GM18517 (cell line): ENCODE data around the gene BMPR1B.

ENCODE experiments used
- ATAC-seq: cut with Tn5 transposase; IDR thresholded peaks from one replicate; pipeline ENCODE4 v1.9.1; 2021; ENCODE audit warnings: mild to moderate bottlenecking, moderate library complexity; ENCODE audit not compliant: unreplicated experiment

BMPR1B gene

GRCh38 chr4:94947681-94948108 lies 189.9 kb downstream of the BMPR1B start:
- ATAC-seq: no peak

GRCh38 chr4:94954251-94954650 lies 196.5 kb downstream of the BMPR1B start:
- ATAC-seq: no peak

- no peak for ATAC-seq
These were observed 199.3 kb downstream of the BMPR1B start for GRCh38 chr4:94957030-94957429.

GRCh38 chr4:94959307-94959706 lies 201.6 kb downstream of the BMPR1B start:
- no peak for ATAC-seq

- no peak for ATAC-seq
These were observed 203.0 kb downstream of the BMPR1B start for GRCh38 chr4:94960708-94961107.

DNA sequence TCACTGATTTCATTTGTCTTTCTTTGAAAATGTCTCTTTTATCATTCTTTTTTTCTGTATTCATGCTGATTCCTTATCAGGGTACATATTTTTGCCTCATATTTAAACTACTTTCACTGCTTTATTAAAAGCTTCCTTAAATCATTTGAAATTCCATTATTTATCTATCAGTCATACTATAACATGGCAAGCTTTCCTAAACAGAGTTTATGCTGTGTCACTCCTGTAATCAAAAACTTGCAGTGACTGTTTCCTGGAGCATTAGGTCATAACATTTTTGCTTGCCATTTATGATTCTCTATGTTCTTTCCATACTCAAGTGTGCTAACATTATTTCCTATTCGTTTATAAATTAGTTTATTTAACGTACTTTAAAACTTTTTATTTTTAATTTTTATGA lies 203.7 kb downstream of the BMPR1B start:
- ATAC-seq: no peak

GRCh38 chr4:94962484-94962883 lies 204.7 kb downstream of the BMPR1B start:
- no peak for ATAC-seq

DNA sequence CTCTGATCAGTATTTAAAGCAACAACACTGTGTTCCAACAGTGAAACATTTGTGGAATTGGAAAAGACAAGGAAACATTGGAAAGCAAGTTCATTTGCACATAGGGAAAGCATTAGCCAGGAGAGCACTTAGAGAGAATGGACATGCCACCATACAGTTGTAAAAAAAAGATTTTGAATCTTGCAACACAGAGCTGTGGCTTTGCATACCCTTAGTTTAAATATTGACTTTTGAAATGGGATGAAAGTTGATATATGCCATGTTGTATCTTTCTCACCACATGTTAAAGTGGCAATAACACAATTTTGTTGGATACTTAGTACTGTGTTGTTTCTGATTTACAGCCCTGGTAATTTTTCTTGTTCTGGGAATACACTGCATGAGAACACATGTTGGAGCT lies 208.1 kb downstream of the BMPR1B start:
- ATAC-seq: no peak

- no peak for ATAC-seq
These were observed 210.7 kb downstream of the BMPR1B start for GRCh38 chr4:94968493-94968892.

GRCh38 chr4:94970650-94971049 lies 212.9 kb downstream of the BMPR1B start:
- no peak for ATAC-seq

DNA sequence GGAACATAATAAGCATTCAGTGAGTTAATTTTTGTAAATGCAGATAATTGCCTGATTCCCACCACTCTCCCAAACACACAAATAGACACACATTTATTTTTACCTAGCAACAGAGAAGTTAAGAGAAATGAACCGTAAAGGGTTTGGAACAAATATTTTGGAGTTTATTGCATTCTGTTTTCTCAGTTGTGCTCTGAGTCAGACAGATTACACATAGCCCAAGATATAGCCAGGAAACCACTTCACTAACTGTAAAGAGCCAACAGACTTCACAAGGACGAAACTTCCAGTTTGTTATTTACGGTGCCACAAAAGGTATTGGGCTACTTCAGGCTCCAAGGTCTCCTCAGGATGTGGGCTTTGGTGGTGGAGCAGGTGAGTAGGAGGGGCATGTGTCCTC lies 217.0 kb downstream of the BMPR1B start:
- no peak for ATAC-seq

DNA sequence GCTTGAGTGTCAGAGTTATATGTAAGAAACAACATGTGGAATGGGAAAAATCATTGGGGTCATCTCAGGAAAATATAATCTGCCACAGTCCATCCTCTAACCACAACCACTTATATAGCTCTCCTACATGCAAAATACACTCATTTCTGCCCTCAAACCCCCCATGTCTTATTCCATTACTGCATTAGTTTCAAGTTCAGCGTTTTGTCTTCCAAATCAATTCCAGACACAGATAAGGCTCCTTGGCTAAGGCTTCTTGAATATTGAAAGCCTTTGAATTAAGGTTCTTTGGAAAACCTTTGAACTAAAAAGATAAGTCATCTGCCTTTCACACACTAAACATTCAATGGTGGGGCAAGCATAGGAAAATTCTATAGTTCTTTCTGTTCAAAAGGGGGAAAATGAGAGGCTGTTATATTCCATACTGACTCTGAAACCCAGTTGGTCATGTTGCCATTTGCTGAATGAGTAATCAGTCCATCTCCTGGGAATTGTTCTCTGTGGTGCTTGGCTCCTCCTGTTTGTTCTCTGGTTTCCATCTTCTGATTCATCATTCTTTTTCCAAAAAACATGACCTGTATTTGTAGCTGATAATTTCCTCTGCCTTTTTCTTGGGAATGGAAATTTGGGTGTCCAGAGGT lies 218.7 kb downstream of the BMPR1B start:
- ATAC-seq: no peak

- ATAC-seq: no peak
These were observed 221.1 kb downstream of the BMPR1B start for GRCh38 chr4:94978904-94979303.

DNA sequence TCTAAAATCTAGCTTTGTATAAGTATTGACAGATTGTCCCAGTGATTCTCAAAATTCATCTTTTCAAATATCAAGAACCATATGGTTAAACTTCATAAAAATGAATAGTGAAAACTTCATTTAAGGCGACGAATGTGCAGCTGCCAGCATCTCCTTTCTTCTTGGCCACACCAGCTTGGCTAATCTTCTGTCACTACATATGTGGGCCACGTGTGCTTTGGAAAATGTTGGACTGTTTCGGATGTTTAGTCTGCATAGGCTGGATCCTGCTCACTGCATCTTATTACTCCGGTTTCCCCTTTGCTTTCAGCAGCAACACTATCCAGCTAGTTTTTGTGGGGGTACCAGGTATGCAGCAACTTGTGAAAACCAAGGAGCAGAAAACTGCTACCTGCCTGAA lies 221.9 kb downstream of the BMPR1B start:
- no peak for ATAC-seq

- no peak for ATAC-seq
These were observed 238.1 kb downstream of the BMPR1B start for GRCh38 chr4:94995684-94996394.

DNA sequence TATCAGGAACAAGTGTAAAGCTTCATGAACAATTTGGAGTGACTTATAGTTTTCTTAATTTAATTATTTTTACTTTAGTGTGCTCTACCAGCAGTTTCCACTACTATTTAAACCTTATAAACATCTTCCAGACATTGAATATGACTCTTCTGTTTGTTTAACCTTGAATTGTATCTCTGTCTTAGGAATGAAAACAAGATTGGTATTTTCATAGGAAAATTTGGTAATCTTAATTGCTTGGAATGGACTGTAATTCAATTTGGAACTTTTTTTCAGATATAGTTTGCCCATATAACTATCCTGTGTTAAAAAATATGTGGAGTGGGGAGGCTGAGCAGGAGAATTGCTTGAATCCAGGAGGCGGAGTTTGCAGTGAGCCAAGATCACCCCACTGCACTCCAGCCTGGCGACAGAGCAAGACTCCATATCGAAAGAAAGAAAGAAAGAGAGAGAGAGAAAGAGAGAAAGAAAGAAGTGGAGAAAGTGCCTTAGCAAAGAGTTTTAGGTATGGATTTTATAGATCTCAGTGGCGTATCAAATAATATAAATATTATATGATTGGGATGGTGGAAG lies 242.4 kb downstream of the BMPR1B start:
- no peak for ATAC-seq

- ATAC-seq: no peak
These were observed 247.2 kb downstream of the BMPR1B start for GRCh38 chr4:95004912-95005311.

DNA sequence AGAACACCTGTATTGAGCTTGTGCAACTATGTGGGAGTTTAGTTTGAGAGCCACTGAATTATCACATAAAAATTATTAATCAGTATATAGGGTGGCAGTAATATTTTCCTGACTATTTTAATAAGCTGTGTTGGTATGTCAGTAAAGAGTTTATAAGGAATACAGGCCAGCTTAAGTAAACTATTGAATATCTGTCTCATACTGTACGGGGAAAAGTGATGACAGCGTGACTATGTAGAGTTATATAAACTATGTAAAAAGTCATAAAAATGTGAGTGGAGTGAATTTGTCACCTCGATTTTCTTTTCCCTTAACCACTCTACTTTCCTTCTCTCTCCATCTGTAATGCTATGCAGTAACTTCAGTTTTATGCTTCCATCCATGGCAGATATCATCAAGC lies 250.2 kb downstream of the BMPR1B start:
- no peak for ATAC-seq

DNA sequence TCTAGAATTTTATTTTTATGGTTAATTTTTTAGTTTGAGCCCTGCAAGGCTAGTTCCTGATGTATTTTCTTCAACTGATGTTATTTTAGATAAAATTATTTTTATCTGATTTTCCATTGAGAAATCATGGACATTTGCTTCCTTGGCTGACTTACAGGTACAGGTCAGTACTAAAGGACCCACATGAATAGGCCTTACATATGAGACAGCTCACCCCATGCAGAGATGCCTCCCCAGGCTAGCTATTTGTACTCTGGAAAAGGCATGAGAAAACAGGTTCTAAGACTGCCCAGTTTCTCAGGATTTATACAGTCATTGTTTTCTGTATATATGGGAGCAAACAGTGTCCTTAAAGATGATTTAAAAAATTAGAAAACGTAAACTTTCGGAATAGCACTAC lies 255.5 kb downstream of the BMPR1B start:
- ATAC-seq: no peak

DNA sequence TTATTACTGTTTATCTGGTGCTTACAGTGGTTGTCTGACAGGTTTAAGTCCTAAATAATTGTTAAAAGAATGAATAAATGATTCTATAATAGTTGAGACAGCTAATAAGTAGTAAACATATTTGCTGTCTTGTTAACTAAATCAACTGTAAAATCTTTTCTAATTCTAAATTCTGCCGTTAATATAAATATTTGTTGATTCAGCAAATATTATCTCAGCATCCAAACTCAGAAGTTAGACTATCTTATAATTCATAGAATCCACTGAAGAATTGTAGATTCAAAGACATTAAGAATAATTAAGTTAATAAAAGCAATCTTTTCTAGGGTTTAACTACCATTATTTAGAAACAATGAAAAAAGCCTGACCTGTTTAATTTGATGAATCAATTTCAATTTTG lies 256.3 kb downstream of the BMPR1B start:
- ATAC-seq: no peak

- ATAC-seq: no peak
These were observed 259.7 kb downstream of the BMPR1B start for GRCh38 chr4:95017305-95018064.

DNA sequence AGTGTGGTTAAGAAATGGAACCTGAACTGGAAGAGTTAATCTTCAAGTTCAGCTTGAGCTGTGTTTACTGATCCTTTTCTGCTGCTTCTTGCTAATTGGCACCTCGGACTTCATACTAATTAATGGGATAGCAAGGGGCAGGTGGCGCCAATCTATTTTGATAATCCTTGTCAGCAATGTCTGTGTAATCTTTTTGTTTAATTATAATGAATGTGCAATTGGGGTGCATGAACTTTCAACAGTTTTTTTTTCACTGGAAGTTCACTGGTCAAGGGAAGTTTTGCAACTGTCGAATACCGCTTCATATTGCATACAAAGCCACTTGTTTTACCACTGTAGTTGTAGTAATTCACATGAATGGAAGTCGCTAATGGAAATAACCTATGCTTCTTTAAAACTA lies 261.0 kb downstream of the BMPR1B start:
- no peak for ATAC-seq
